Loucy (cell line): Measurements from ENCODE around the gene ALCAM.

Experiments
- H2AFZ ChIP-seq: fragments of 200-600 bp; sonication (generic); 2 replicates; pipeline ENCODE4 v1.6.0; 2016; ENCODE audit warnings: antibody characterized with exemption, mild to moderate bottlenecking, low read length, moderate library complexity
- H3F3A ChIP-seq: fragments of 200-600 bp; 2 replicates; pipeline ENCODE4 v1.6.0; 2016; ENCODE audit warnings: antibody characterized with exemption, low read depth, mild to moderate bottlenecking
- H3K27me3 ChIP-seq: fragments of 200-600 bp; sonication (generic); 2 replicates; pipeline ENCODE4 v1.6.1; 2014; ENCODE audit warnings: low read length, mild to moderate bottlenecking; ENCODE audit not compliant: insufficient read depth, poor library complexity, severe bottlenecking
- H3K36me3 ChIP-seq: fragments of 200-600 bp; sonication (generic); 2 replicates; pipeline ENCODE4 v1.6.1; 2016; ENCODE audit warnings: low read length; ENCODE audit not compliant: insufficient read depth
- H3K4me1 ChIP-seq: fragments of 200-600 bp; sonication (generic); 2 replicates; pipeline ENCODE4 v1.5.1; 2014; ENCODE audit warnings: low read length, mild to moderate bottlenecking; ENCODE audit not compliant: insufficient read depth, poor library complexity, severe bottlenecking
- H3K4me2 ChIP-seq: fragments of 200-600 bp; sonication (generic); 2 replicates; pipeline ENCODE4 v1.6.0; 2014; ENCODE audit warnings: antibody characterized with exemption, low read length, low read depth, mild to moderate bottlenecking; ENCODE audit not compliant: poor library complexity, severe bottlenecking
- H3K4me3 ChIP-seq: fragments of 200-600 bp; sonication (generic); 2 replicates; pipeline ENCODE4 v1.5.1; 2014; ENCODE audit warnings: low read length, mild to moderate bottlenecking, mixed read lengths; ENCODE audit not compliant: poor library complexity, severe bottlenecking
- H3K79me2 ChIP-seq: fragments of 200-600 bp; sonication (generic); 2 replicates; pipeline ENCODE4 v1.6.1; 2014; ENCODE audit warnings: low read length; ENCODE audit not compliant: insufficient read depth
- H3K9ac ChIP-seq: fragments of 200-600 bp; sonication (generic); 2 replicates; pipeline ENCODE4 v1.6.0; 2014; ENCODE audit warnings: mild to moderate bottlenecking, low read depth, low read length, moderate library complexity; ENCODE audit not compliant: poor library complexity, severe bottlenecking
- H3K9me2 ChIP-seq: fragments of 200-600 bp; sonication (generic); replicated peaks from 2 replicates; pipeline ENCODE4 v1.6.1; 2016; ENCODE audit warnings: low read depth, low read length, mixed read lengths
- H3K9me3 ChIP-seq: fragments of 200-600 bp; sonication (generic); 2 replicates; pipeline ENCODE4 v1.6.1; 2014; ENCODE audit warnings: mild to moderate bottlenecking, antibody characterized with exemption, low read length, low read depth; ENCODE audit not compliant: insufficient read depth
- H4K20me1 ChIP-seq: fragments of 200-600 bp; sonication (generic); 2 replicates; pipeline ENCODE4 v1.6.0; 2014; ENCODE audit warnings: antibody characterized with exemption, low read length, mild to moderate bottlenecking; ENCODE audit not compliant: insufficient read depth, poor library complexity, severe bottlenecking
- EZH2phosphoT487 ChIP-seq: fragments of 200-600 bp; IDR thresholded peaks from 2 replicates; pipeline ENCODE4 v1.6.1; 2018; ENCODE audit warnings: antibody characterized with exemption, mild to moderate bottlenecking, moderate library complexity, borderline replicate concordance
- TF ChIP-seq, protein P1 (sequence below): fragments of 200-600 bp; sonication (generic); conservative IDR thresholded peaks from 2 replicates; pipeline ENCODE4 v1.5.1; 2014; ENCODE audit warnings: mild to moderate bottlenecking, antibody characterized with exemption, low read length

Gene ALCAM

DNA sequence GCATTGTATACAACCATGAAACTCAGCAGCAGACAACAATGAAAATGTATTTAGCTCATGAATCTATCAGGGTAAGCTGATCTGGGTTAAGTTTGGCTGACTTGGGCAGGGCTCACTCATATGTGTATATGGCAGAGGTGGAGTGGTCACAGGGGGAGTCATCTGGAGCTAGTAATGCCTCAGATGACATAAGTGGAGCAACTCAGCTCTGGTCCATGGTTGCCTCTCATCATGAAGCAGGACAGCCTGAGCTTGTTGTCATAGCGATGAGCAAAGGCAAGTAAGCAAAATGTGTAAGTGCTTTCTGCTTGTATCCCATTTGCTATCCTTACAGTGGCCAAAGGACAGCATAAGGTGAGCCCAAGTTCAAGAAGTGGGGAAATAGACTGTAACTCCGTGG, 64.5 kb downstream of the ALCAM start:
- Histone ChIP-seq H3K4me3 (no peak overlapping the region), H2AFZ (no peak overlapping the region), H3K9me2 (no peaks in the 10 kb centered on the region), H3K27me3 (no peaks in the 10 kb centered on the region), H3K9ac (no peak overlapping the region), H3K4me1 (no peaks in the 10 kb centered on the region), H3K79me2 (no peaks in the 10 kb centered on the region), H3F3A (no peaks in the 10 kb centered on the region), H4K20me1 (no peaks in the 10 kb centered on the region), H3K9me3 (no peaks in the 10 kb centered on the region), H3K36me3 (no peaks in the 10 kb centered on the region), H3K4me2 (no peak overlapping the region)
- TF ChIP-seq, protein P1, sequence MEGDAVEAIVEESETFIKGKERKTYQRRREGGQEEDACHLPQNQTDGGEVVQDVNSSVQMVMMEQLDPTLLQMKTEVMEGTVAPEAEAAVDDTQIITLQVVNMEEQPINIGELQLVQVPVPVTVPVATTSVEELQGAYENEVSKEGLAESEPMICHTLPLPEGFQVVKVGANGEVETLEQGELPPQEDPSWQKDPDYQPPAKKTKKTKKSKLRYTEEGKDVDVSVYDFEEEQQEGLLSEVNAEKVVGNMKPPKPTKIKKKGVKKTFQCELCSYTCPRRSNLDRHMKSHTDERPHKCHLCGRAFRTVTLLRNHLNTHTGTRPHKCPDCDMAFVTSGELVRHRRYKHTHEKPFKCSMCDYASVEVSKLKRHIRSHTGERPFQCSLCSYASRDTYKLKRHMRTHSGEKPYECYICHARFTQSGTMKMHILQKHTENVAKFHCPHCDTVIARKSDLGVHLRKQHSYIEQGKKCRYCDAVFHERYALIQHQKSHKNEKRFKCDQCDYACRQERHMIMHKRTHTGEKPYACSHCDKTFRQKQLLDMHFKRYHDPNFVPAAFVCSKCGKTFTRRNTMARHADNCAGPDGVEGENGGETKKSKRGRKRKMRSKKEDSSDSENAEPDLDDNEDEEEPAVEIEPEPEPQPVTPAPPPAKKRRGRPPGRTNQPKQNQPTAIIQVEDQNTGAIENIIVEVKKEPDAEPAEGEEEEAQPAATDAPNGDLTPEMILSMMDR: no peak

DNA sequence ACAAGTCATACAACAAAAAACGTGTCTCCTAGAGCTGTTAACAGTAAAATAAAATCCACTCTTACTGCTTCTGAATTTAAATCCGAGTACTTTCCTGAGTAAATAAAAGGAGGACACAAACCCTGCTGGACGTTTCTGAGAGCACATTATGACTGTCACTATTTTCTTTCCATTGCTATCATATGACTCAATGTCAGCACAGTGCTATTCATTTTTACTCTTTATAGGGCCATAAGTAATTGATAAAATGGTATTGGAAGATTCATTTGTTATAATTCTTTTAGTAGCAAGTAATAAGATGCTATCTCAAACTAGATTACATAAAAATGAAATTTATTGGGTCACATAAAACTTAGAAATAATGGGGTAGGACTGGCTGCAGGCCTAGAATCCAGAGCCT, 68.6 kb downstream of the ALCAM start:
- Histone ChIP-seq H3K4me3 (no peak overlapping the region), H3K9me3 (no peaks in the 10 kb centered on the region), H3K79me2 (no peaks in the 10 kb centered on the region), H4K20me1 (no peaks in the 10 kb centered on the region), H3K9me2 (no peaks in the 10 kb centered on the region), H3F3A (no peaks in the 10 kb centered on the region), H2AFZ (no peak overlapping the region), H3K27me3 (no peaks in the 10 kb centered on the region), H3K9ac (no peak overlapping the region), H3K36me3 (no peaks in the 10 kb centered on the region), H3K4me2 (no peak overlapping the region), H3K4me1 (no peaks in the 10 kb centered on the region)
- TF ChIP-seq, protein P1: no peak
- no peak for TF ChIP-seq EZH2phosphoT487

GRCh38 chr3:105436687-105437086, 70.0 kb downstream of the ALCAM start:
- Histone ChIP-seq H3K4me3 (no peak overlapping the region), H3K4me2 (no peak overlapping the region), H3K9me2 (no peaks in the 10 kb centered on the region), H3K9ac (no peak overlapping the region), H3F3A (no peaks in the 10 kb centered on the region), H2AFZ (no peak overlapping the region), H3K27me3 (no peaks in the 10 kb centered on the region), H3K9me3 (no peaks in the 10 kb centered on the region), H3K4me1 (no peaks in the 10 kb centered on the region), H3K36me3 (no peaks in the 10 kb centered on the region), H3K79me2 (no peaks in the 10 kb centered on the region), H4K20me1 (no peaks in the 10 kb centered on the region)
- TF ChIP-seq, protein P1: no peak
- no peak for TF ChIP-seq EZH2phosphoT487
